ENCODE measurements around the gene EDN1. TPM values are rescaled to one million over a fixed set of nuclear protein-coding genes. Genes with fewer than 3 reads are reported as not detected.

Gene EDN1
- total and polyA plus RNA-seq, 9 donors, result 2.1 to 4.1 (median 2.8) TPM

- Histone ChIP-seq H3K36me3 (ENCODE audit: control insufficient read depth, insufficient read depth, low read length) (no peaks in the 10 kb centered on the region), H3K4me3 (ENCODE audit: low read length) (no peak overlapping the region), H3K4me1 (ENCODE audit: control insufficient read depth, insufficient read depth, low read length) (no peaks in the 10 kb centered on the region), H3K27me3 (ENCODE audit: control insufficient read depth, insufficient read depth, low read length) (no peaks in the 10 kb centered on the region), H3K9me3 (replicated peaks; ENCODE audit: control insufficient read depth, low read depth, low read length) (no peaks in the 10 kb centered on the region), H3K27ac (ENCODE audit: low read length) (no peak overlapping the region)
- DNase-seq, result no peak
- WGBS (ENCODE audit: insufficient coverage), result 86% methylated on average over 1 of the region's 2 CpGs
These were observed 23.6 kb upstream of the EDN1 start for GRCh38 chr6:12266571-12266970.

GRCh38 chr6:12269110-12269509 lies 21.1 kb upstream of the EDN1 start:
- H3K27ac ChIP-seq (ENCODE audit: low read length), result no peak overlapping the region
- H3K27me3 ChIP-seq (ENCODE audit: control insufficient read depth, insufficient read depth, low read length), result no peaks in the 10 kb centered on the region
- H3K4me3 ChIP-seq (ENCODE audit: low read length), result no peak overlapping the region
- peaks cover 4% of the 10 kb centered on the region for H3K9me3 ChIP-seq (replicated peaks; ENCODE audit: control insufficient read depth, low read depth, low read length)
- no peaks in the 10 kb centered on the region for H3K36me3 ChIP-seq (ENCODE audit: control insufficient read depth, insufficient read depth, low read length)
- no peaks in the 10 kb centered on the region for H3K4me1 ChIP-seq (ENCODE audit: control insufficient read depth, insufficient read depth, low read length)
- DNase-seq, result no peak
- WGBS (ENCODE audit: insufficient coverage), result no CpG with 5 or more reads among the region's 2 CpGs

- Histone ChIP-seq H3K27me3 (ENCODE audit: control insufficient read depth, insufficient read depth, low read length) (no peaks in the 10 kb centered on the region), H3K36me3 (ENCODE audit: control insufficient read depth, insufficient read depth, low read length) (no peaks in the 10 kb centered on the region), H3K4me1 (ENCODE audit: control insufficient read depth, insufficient read depth, low read length) (no peaks in the 10 kb centered on the region), H3K4me3 (ENCODE audit: low read length) (no peak overlapping the region), H3K27ac (ENCODE audit: low read length) (no peak overlapping the region), H3K9me3 (replicated peaks; ENCODE audit: control insufficient read depth, low read depth, low read length) (peaks cover 4% of the 10 kb centered on the region)
- 100% methylated on average over 1 of the region's 4 CpGs for WGBS (ENCODE audit: insufficient coverage)
- DNase-seq, result no peak
These were observed 19.5 kb upstream of the EDN1 start for GRCh38 chr6:12270551-12271230.

GRCh38 chr6:12271594-12271993 lies 18.6 kb upstream of the EDN1 start:
- no CpG with 5 or more reads among the region's 1 CpG for WGBS (ENCODE audit: insufficient coverage)
- H3K27me3 ChIP-seq (ENCODE audit: control insufficient read depth, insufficient read depth, low read length), result no peaks in the 10 kb centered on the region

GRCh38 chr6:12271997-12272396 lies 18.2 kb upstream of the EDN1 start:
- DNase-seq, result no peak
- H3K36me3 ChIP-seq (ENCODE audit: control insufficient read depth, insufficient read depth, low read length), result no peaks in the 10 kb centered on the region
- H3K4me3 ChIP-seq (ENCODE audit: low read length), result no peak overlapping the region
- no CpG with 5 or more reads among the region's 1 CpG for WGBS (ENCODE audit: insufficient coverage)
- H3K9me3 ChIP-seq (replicated peaks; ENCODE audit: control insufficient read depth, low read depth, low read length), result peaks cover 4% of the 10 kb centered on the region
- no peaks in the 10 kb centered on the region for H3K4me1 ChIP-seq (ENCODE audit: control insufficient read depth, insufficient read depth, low read length)
- H3K27ac ChIP-seq (ENCODE audit: low read length), result no peak overlapping the region
- H3K27me3 ChIP-seq (ENCODE audit: control insufficient read depth, insufficient read depth, low read length), result no peaks in the 10 kb centered on the region

More at GRCh38 chr6:12271594-12271993, 18.6 kb upstream of the EDN1 start:
- Histone ChIP-seq H3K4me3 (ENCODE audit: low read length) (no peak overlapping the region), H3K9me3 (replicated peaks; ENCODE audit: control insufficient read depth, low read depth, low read length) (peaks cover 4% of the 10 kb centered on the region), H3K4me1 (ENCODE audit: control insufficient read depth, insufficient read depth, low read length) (no peaks in the 10 kb centered on the region), H3K36me3 (ENCODE audit: control insufficient read depth, insufficient read depth, low read length) (no peaks in the 10 kb centered on the region), H3K27ac (ENCODE audit: low read length) (no peak overlapping the region)
- no peak for DNase-seq

GRCh38 chr6:12275107-12275506 lies 15.1 kb upstream of the EDN1 start:
- no peak for DNase-seq
- peaks cover 4% of the 10 kb centered on the region for H3K9me3 ChIP-seq (replicated peaks; ENCODE audit: control insufficient read depth, low read depth, low read length)
- H3K27me3 ChIP-seq (ENCODE audit: control insufficient read depth, insufficient read depth, low read length), result no peaks in the 10 kb centered on the region
- WGBS (ENCODE audit: insufficient coverage), result 83% methylated on average over 2 of the region's 2 CpGs
- no peak overlapping the region for H3K4me3 ChIP-seq (ENCODE audit: low read length)
- H3K4me1 ChIP-seq (ENCODE audit: control insufficient read depth, insufficient read depth, low read length), result no peaks in the 10 kb centered on the region
- H3K27ac ChIP-seq (ENCODE audit: low read length), result no peak overlapping the region
- H3K36me3 ChIP-seq (ENCODE audit: control insufficient read depth, insufficient read depth, low read length), result no peaks in the 10 kb centered on the region

- H3K27ac ChIP-seq (ENCODE audit: low read length), result no peak overlapping the region
- 80% methylated on average over 1 of the region's 1 CpG for WGBS (ENCODE audit: insufficient coverage)
- no peak overlapping the region for H3K4me3 ChIP-seq (ENCODE audit: low read length)
- DNase-seq, result no peak
- H3K36me3 ChIP-seq (ENCODE audit: control insufficient read depth, insufficient read depth, low read length), result no peaks in the 10 kb centered on the region
- no peaks in the 10 kb centered on the region for H3K27me3 ChIP-seq (ENCODE audit: control insufficient read depth, insufficient read depth, low read length)
- peaks cover 3% of the 10 kb centered on the region for H3K9me3 ChIP-seq (replicated peaks; ENCODE audit: control insufficient read depth, low read depth, low read length)
- no peaks in the 10 kb centered on the region for H3K4me1 ChIP-seq (ENCODE audit: control insufficient read depth, insufficient read depth, low read length)
These were observed 13.2 kb upstream of the EDN1 start for GRCh38 chr6:12276930-12277315.

GRCh38 chr6:12277386-12277785 lies 12.8 kb upstream of the EDN1 start:
- Histone ChIP-seq H3K4me3 (ENCODE audit: low read length) (no peak overlapping the region), H3K36me3 (ENCODE audit: control insufficient read depth, insufficient read depth, low read length) (no peaks in the 10 kb centered on the region), H3K4me1 (ENCODE audit: control insufficient read depth, insufficient read depth, low read length) (no peaks in the 10 kb centered on the region), H3K27me3 (ENCODE audit: control insufficient read depth, insufficient read depth, low read length) (no peaks in the 10 kb centered on the region), H3K27ac (ENCODE audit: low read length) (no peak overlapping the region), H3K9me3 (replicated peaks; ENCODE audit: control insufficient read depth, low read depth, low read length) (no peaks in the 10 kb centered on the region)
- WGBS (ENCODE audit: insufficient coverage), result 84% methylated on average over 7 of the region's 9 CpGs
- DNase-seq, result no peak

- Histone ChIP-seq H3K36me3 (ENCODE audit: control insufficient read depth, insufficient read depth, low read length) (no peaks in the 10 kb centered on the region), H3K27me3 (ENCODE audit: control insufficient read depth, insufficient read depth, low read length) (no peaks in the 10 kb centered on the region), H3K9me3 (replicated peaks; ENCODE audit: control insufficient read depth, low read depth, low read length) (no peaks in the 10 kb centered on the region), H3K27ac (ENCODE audit: low read length) (no peak overlapping the region), H3K4me3 (ENCODE audit: low read length) (no peak overlapping the region), H3K4me1 (ENCODE audit: control insufficient read depth, insufficient read depth, low read length) (no peaks in the 10 kb centered on the region)
- DNase-seq, result no peak
These were observed 11.2 kb upstream of the EDN1 start for GRCh38 chr6:12278915-12279314.

GRCh38 chr6:12279322-12280091 lies 10.7 kb upstream of the EDN1 start:
- WGBS (ENCODE audit: insufficient coverage), result 48% methylated on average over 2 of the region's 4 CpGs
- Histone ChIP-seq H3K27me3 (ENCODE audit: control insufficient read depth, insufficient read depth, low read length) (no peaks in the 10 kb centered on the region), H3K4me3 (ENCODE audit: low read length) (no peak overlapping the region)

More at GRCh38 chr6:12279322-12280091, 10.7 kb upstream of the EDN1 start:
- no peaks in the 10 kb centered on the region for H3K36me3 ChIP-seq (ENCODE audit: control insufficient read depth, insufficient read depth, low read length)
- no peaks in the 10 kb centered on the region for H3K4me1 ChIP-seq (ENCODE audit: control insufficient read depth, insufficient read depth, low read length)
- no peak overlapping the region for H3K27ac ChIP-seq (ENCODE audit: low read length)
- no peaks in the 10 kb centered on the region for H3K9me3 ChIP-seq (replicated peaks; ENCODE audit: control insufficient read depth, low read depth, low read length)
- DNase-seq, result no peak

Data from muscle of leg (tissue), 11 donors.